H9 (cell line): ENCODE results near the gene LRP3. TPM values are rescaled to one million over a fixed set of nuclear protein-coding genes. Genes with fewer than 3 reads are reported as not detected.

Source experiments
- DNase-seq: peaks from one replicate; pipeline ENCODE4 v3.0.0-alpha.2; 2017
- H2AFZ ChIP-seq: one replicate; pipeline ENCODE4 v1.6.1; 2013; ENCODE audit warnings: mild to moderate bottlenecking, low read length, control low read depth, moderate library complexity
- H2AK5ac ChIP-seq: 2 replicates; pipeline ENCODE4 v1.6.1; 2013; ENCODE audit warnings: low read length, control low read depth, mixed read lengths; ENCODE audit not compliant: insufficient read length
- H2BK120ac ChIP-seq: one replicate; pipeline ENCODE4 v1.6.1; 2013; ENCODE audit warnings: low read depth, mild to moderate bottlenecking, low read length, control low read depth, inconsistent platforms; ENCODE audit not compliant: poor library complexity, severe bottlenecking
- H2BK12ac ChIP-seq: 2 replicates; pipeline ENCODE4 v1.6.1; 2013; ENCODE audit warnings: low read length, control low read depth, mixed read lengths, low read depth; ENCODE audit not compliant: insufficient read length
- H2BK15ac ChIP-seq: 2 replicates; pipeline ENCODE4 v1.6.1; 2013; ENCODE audit warnings: low read depth, low read length, control low read depth
- H2BK20ac ChIP-seq: one replicate; pipeline ENCODE4 v1.6.1; 2013; ENCODE audit warnings: low read depth, mild to moderate bottlenecking, low read length, control low read depth, inconsistent platforms; ENCODE audit not compliant: poor library complexity, severe bottlenecking
- H2BK5ac ChIP-seq: 2 replicates; pipeline ENCODE4 v1.6.1; 2013; ENCODE audit warnings: low read length, control low read depth, mixed read lengths; ENCODE audit not compliant: insufficient read length
- H3K14ac ChIP-seq: 2 replicates; pipeline ENCODE4 v1.6.1; 2013; ENCODE audit warnings: low read length, control low read depth; ENCODE audit not compliant: insufficient read depth
- H3K18ac ChIP-seq: 2 replicates; pipeline ENCODE4 v1.6.1; 2013; ENCODE audit warnings: low read depth, mild to moderate bottlenecking, mixed read lengths, low read length, control low read depth; ENCODE audit not compliant: insufficient read length
- H3K23ac ChIP-seq: 2 replicates; pipeline ENCODE4 v1.6.1; 2013; ENCODE audit warnings: low read length, control low read depth, mixed read lengths, low read depth; ENCODE audit not compliant: insufficient read length
- H3K23me2 ChIP-seq: 2 replicates; pipeline ENCODE4 v1.6.1; 2013; ENCODE audit warnings: low read depth, mild to moderate bottlenecking, mixed read lengths, low read length, control low read depth; ENCODE audit not compliant: insufficient read length, poor library complexity, severe bottlenecking
- H3K27ac ChIP-seq: 2 replicates; pipeline ENCODE4 v1.5.1; 2013; ENCODE audit warnings: low read length, control low read depth, mixed read lengths, low read depth; ENCODE audit not compliant: insufficient read length
- H3K27me3 ChIP-seq: 2 replicates; pipeline ENCODE4 v1.6.1; 2013; ENCODE audit warnings: low read length, control low read depth, inconsistent platforms; ENCODE audit not compliant: insufficient read depth
- H3K4ac ChIP-seq: 2 replicates; pipeline ENCODE4 v1.6.1; 2013; ENCODE audit warnings: low read depth, mild to moderate bottlenecking, control low read depth, inconsistent platforms, low read length, moderate library complexity
- H3K4me1 ChIP-seq: 2 replicates; pipeline ENCODE4 v1.6.1; 2013; ENCODE audit warnings: low read length, control low read depth, inconsistent platforms; ENCODE audit not compliant: insufficient read depth
- H3K4me2 ChIP-seq: 2 replicates; pipeline ENCODE4 v1.6.1; 2013; ENCODE audit warnings: low read length, control low read depth, mixed read lengths; ENCODE audit not compliant: insufficient read length, insufficient read depth
- H3K56ac ChIP-seq: 2 replicates; pipeline ENCODE4 v1.6.1; 2013; ENCODE audit warnings: low read depth, mild to moderate bottlenecking, mixed read lengths, low read length, control low read depth; ENCODE audit not compliant: insufficient read length
- H3K79me1 ChIP-seq: 2 replicates; pipeline ENCODE4 v1.6.1; 2013; ENCODE audit warnings: low read depth, mild to moderate bottlenecking, moderate library complexity, low read length, control low read depth, inconsistent platforms; ENCODE audit not compliant: insufficient read depth, poor library complexity, severe bottlenecking
- H3K79me2 ChIP-seq: 2 replicates; pipeline ENCODE4 v1.6.1; 2013; ENCODE audit warnings: low read length, control low read depth, inconsistent platforms; ENCODE audit not compliant: insufficient read depth
- H3K9ac ChIP-seq: 2 replicates; pipeline ENCODE4 v1.6.1; 2013; ENCODE audit warnings: low read length, control low read depth, mixed read lengths; ENCODE audit not compliant: insufficient read length; ENCODE audit errors: extremely low read depth
- H3K9me3 ChIP-seq: one replicate; pipeline ENCODE4 v1.6.1; 2013; ENCODE audit warnings: low read depth, low read length, inconsistent platforms; ENCODE audit not compliant: control insufficient read depth
- H3T11ph ChIP-seq: one replicate; pipeline ENCODE4 v1.6.1; 2013; ENCODE audit warnings: mild to moderate bottlenecking, low read length, control low read depth, inconsistent platforms
- H4K20me1 ChIP-seq: one replicate; pipeline ENCODE4 v1.6.1; 2013; ENCODE audit not compliant: control insufficient read depth, insufficient read length, insufficient read depth
- H4K5ac ChIP-seq: 2 replicates; pipeline ENCODE4 v1.6.1; 2013; ENCODE audit warnings: low read depth, mild to moderate bottlenecking, mixed read lengths, low read length, control low read depth; ENCODE audit not compliant: insufficient read length
- H4K8ac ChIP-seq: replicated peaks from 2 replicates; pipeline ENCODE4 v1.6.1; 2013; ENCODE audit warnings: low read length, control low read depth, mixed read lengths, low read depth; ENCODE audit not compliant: insufficient read length
- H4K91ac ChIP-seq: 2 replicates; pipeline ENCODE4 v1.6.1; 2013; ENCODE audit warnings: low read depth, mild to moderate bottlenecking, moderate library complexity, mixed read lengths, low read length, control low read depth; ENCODE audit not compliant: insufficient read length
- H3K27ac Mint-ChIP-seq, 3 experiments: 2 replicates in 2 of 3; 3 replicates in 1 of 3; pipeline ENCODE4 v1.8.0; 2020 to 2021; ENCODE audit warnings: mixed read lengths in 3 of 3, mild to moderate bottlenecking in 1 of 3, moderate library complexity in 1 of 3
- H3K27me3 Mint-ChIP-seq: 2 replicates; pipeline ENCODE4 v1.8.0; 2021; ENCODE audit warnings: low read depth, mild to moderate bottlenecking, moderate library complexity, mixed read lengths
- H3K36me3 Mint-ChIP-seq, 3 experiments: 2 replicates in 2 of 3; 3 replicates in 1 of 3; pipeline ENCODE4 v1.8.0; 2020 to 2021; ENCODE audit warnings: low read depth in 3 of 3, mixed read lengths in 3 of 3; ENCODE audit not compliant: insufficient read depth in 1 of 3
- H3K4me1 Mint-ChIP-seq, 2 experiments: 2 replicates each; pipeline ENCODE4 v1.8.0; 2020; ENCODE audit warnings: mixed read lengths in 2 of 2
- H3K4me3 Mint-ChIP-seq, 2 experiments: 2 replicates in 1 of 2; 3 replicates in 1 of 2; pipeline ENCODE4 v1.8.0; 2020 to 2021; ENCODE audit warnings: mild to moderate bottlenecking in 2 of 2, mixed read lengths in 2 of 2, moderate library complexity in 1 of 2
- H3K9me3 Mint-ChIP-seq, 2 experiments: 2 replicates in 1 of 2; 3 replicates in 1 of 2; pipeline ENCODE4 v1.8.0; 2020; ENCODE audit warnings: mild to moderate bottlenecking in 2 of 2, mixed read lengths in 2 of 2, moderate library complexity in 1 of 2
- CTCF ChIP-seq: fragments of 200-600 bp; sonication (generic); conservative IDR thresholded peaks from 3 replicates; pipeline ENCODE4 v1.8.0; 2021; ENCODE audit warnings: antibody characterized with exemption, mild to moderate bottlenecking
- WGBS: extraction: QIAGEN DNeasy Blood & Tissue Kit; methylation state at CpG from one replicate; pipeline ENCODE4 v1.1.7; 2013; ENCODE audit warnings: missing lambda C conversion rate, low lambda C conversion rate, mixed read lengths; ENCODE audit not compliant: insufficient read length; ENCODE audit errors: extremely low coverage; 5-methylcytosine and 5-hydroxymethylcytosine counted together
- total RNA-seq: library from RNA; stranded (reverse); gene quantifications from 2 replicates; pipeline ENCODE4 v1.2.1, GENCODE V29; 2021

LRP3 gene
- total RNA-seq, 1 experiment from 2014 or later = 29.2 TPM

- no peaks in the 10 kb centered on the region for H3K79me2 ChIP-seq
- H3K4me3 Mint-ChIP-seq = no peak overlapping the region
- WGBS = no CpG with 5 or more reads among the region's 1 CpG
- H3K4me1 ChIP-seq = no peaks in the 10 kb centered on the region
- no peak overlapping the region for H3K23ac ChIP-seq
- H3K36me3 Mint-ChIP-seq = peaks cover 6 to 17% (median 7%) of the 10 kb centered on the region in 3 experiments; a peak in 5 of 7 replicates
- no peak overlapping the region for H3T11ph ChIP-seq
- no peak overlapping the region for H2BK12ac ChIP-seq
- no peak overlapping the region for H2BK15ac ChIP-seq
- H3K27ac Mint-ChIP-seq = no peak overlapping the region
- no peak overlapping the region for H4K91ac ChIP-seq
- no peak for TF ChIP-seq CTCF
- H2BK5ac ChIP-seq = no peak overlapping the region
- peaks cover 10% of the 10 kb centered on the region for H3K23me2 ChIP-seq
- H3K4ac ChIP-seq = no peak overlapping the region
- peaks cover 23 to 24% of the 10 kb centered on the region in 2 experiments for H3K9me3 Mint-ChIP-seq
- peaks cover 8 to 10% of the 10 kb centered on the region in 2 experiments; a peak in 3 of 4 replicates for H3K4me1 Mint-ChIP-seq
- no peak overlapping the region for H3K14ac ChIP-seq
- DNase-seq = no peak
- H2BK20ac ChIP-seq = no peak overlapping the region
- no peaks in the 10 kb centered on the region for H4K20me1 ChIP-seq
- no peak overlapping the region for H4K8ac ChIP-seq
- peaks cover 17% of the 10 kb centered on the region; the same call in 1 of the 2 replicates for H3K27me3 ChIP-seq
- no peak overlapping the region for H3K56ac ChIP-seq
- H3K9ac ChIP-seq = no peak overlapping the region
- no peak overlapping the region for H2AFZ ChIP-seq
- H2BK120ac ChIP-seq = no peak overlapping the region
- H3K4me2 ChIP-seq = no peak overlapping the region
- peaks cover 63% of the 10 kb centered on the region for H3K27me3 Mint-ChIP-seq
- H3K18ac ChIP-seq = no peak overlapping the region
- no peak overlapping the region for H2AK5ac ChIP-seq
- H3K27ac ChIP-seq = no peak overlapping the region
- H4K5ac ChIP-seq = no peak overlapping the region
- no peaks in the 10 kb centered on the region for H3K79me1 ChIP-seq
- no peaks in the 10 kb centered on the region for H3K9me3 ChIP-seq
Observed at GRCh38 chr19:33227870-33228599, 33.9 kb downstream of the LRP3 start.
